Dermis blood vessel endothelial cell (primary cell): ENCODE results near the gene NTF3. TPM values are rescaled to one million over a fixed set of nuclear protein-coding genes. Genes with fewer than 3 reads are reported as not detected.

Source experiments
- DNase-seq: peaks from one replicate; pipeline ENCODE4 v3.0.0; 2010
- total RNA-seq: library from RNA; depleted of rRNA; stranded (reverse); fragments of >200 nt; gene quantifications from 2 replicates; pipeline ENCODE4 v1.2.3, GENCODE V29; 2014

The NTF3 gene
- total RNA-seq = 0.34 TPM in 1 of 2 replicates, not detected in the other

DNA sequence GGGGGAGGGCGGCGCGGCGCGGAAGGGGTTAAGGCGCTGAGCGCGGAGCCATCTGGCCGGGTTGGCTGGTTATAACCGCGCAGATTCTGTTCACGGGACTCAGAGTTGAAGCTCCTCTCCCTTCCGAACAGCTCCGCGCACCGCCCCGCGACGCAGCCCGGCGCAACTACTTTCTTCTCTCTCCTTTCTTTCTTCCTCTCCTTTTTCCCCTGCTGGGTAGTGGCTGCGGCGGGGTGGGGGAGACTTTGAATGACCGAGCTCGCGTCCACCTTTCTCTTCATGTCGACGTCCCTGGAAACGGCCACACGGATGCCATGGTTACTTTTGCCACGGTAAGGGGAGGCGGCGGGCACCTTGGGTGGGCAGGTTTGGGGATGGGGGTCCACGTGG is at the start of gene NTF3:
Gene NTF3, plus strand, starts transcription at position 98 of the 390 bp plus-strand sequence. Its CDS starts 217 bp downstream, at position 315.
- peak; percentile 33 for DNase-seq

- no peak for DNase-seq
Measured at GRCh38 chr12:5384015-5384414, 47.9 kb upstream of the NTF3 start.

- DNase-seq = no peak
Measured at GRCh38 chr12:5388581-5389535, 43.0 kb upstream of the NTF3 start.

DNA sequence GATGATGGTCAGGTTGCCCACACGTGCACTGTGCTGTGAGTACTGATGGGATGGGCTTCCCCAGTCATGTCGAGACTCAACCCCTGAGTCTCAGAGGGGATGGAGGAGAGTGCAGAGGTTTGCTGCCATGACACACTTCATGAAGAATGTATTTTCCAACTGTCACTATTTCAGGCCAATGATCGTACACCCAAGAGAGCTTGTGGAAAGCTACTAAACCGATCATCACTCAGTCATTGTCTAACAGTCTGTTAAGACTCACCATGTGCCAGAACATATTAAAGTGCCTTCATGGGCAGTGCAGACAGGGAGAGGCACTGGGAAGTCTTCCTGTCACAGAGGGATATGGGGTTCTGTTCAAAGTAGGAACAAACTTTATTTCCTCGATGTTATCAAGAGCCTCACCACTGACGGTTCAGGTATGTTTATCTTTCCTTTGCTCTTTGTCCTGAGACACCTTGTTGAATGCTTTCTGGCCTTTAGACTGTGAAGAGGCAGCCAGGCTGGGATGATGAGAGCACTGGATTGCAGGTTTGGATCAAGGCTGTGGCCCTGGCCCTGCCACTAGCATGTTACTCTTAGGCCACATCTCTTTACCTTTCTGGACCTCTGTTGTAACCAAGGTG is 41.6 kb upstream of the NTF3 start:
- DNase-seq = no peak

DNA sequence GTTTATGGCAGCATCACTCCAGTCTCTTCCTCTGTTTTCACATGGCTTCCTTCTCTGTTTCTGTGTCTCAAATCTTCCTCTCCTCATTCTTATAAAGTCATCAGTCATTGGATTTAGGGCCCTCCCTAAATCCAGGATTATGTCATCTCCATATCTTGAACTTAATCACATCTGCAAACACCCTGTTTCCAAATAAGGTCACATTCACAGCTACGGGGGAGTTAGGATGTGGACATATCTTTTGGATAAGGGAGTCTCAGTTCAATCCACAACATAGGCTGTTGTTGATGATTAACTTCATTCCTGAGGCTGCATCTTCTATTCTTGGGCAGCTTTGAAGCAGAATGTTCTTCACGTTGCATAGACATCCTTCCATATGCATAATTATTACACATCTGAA is 40.3 kb upstream of the NTF3 start:
- DNase-seq = no peak

DNA sequence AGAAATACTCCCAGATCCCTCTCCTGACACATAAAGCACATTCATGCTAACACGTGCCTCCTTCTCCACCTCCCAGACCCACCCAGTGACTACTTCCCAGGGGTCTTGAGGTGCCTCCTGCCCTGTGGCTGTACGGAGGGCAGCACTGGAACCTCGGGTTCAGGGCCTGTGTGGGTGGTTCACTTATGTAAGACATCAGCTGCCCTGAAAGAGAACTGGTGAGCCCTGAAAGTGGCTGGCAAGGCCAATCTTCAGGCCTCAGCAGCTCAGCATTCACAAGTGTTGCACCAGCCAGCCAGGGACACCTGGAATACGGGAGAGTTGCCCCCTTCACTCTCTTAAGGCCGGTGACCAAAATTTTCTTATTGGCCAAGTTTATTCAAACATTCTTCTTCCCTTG is 38.9 kb upstream of the NTF3 start:
- no peak for DNase-seq

GRCh38 chr12:5395443-5396271 is 36.3 kb upstream of the NTF3 start:
- DNase-seq = no peak

- DNase-seq = no peak
Measured at GRCh38 chr12:5396541-5396940, 35.4 kb upstream of the NTF3 start.

GRCh38 chr12:5399266-5399665 is 32.6 kb upstream of the NTF3 start:
- no peak for DNase-seq

DNA sequence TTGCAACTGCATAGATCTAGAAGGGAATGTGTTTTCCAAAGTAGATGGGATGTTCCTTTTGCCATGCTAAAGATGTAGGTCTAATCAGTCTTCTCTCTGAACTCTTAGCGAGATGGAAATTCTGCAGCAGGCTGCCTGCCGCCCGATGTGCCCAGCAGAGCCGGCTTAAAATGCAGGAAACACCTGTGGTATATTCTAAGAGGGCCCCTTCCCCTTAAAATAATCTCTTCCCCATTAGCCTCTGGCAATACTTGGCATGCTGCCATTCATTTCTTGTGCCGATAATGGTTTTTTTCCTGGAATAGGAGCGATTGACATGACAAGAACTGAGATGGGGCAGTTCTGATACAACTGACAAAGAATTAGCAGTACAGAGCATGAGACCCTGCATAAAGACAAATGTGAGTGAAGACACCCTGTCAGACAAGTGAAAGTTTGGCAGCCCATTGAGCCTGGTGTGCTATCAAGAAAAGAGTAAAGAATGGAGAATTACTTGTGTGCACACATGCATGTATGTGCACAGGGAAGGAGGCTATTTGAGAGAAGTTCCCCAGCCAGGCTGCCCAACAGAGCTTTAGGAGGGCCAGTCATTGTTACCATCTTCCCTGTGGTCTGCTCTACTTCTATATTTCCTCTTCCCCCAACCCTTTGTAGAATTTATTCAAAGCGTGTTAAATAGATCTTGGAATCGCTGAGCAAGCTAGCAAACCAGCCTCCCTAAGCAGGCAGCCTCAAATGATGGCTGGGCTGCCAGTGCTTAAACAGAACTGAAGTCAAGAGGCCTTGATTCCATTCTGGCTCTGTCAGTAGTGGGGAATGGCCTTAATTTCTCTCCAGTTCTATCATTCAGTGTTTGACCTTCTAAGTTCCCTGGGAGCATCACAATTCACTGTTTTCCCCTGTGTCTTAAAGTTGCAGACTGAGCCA is 29.6 kb upstream of the NTF3 start:
- peak; percentile 9 for DNase-seq

GRCh38 chr12:5403411-5403810 is 28.5 kb upstream of the NTF3 start:
- no peak for DNase-seq

DNA sequence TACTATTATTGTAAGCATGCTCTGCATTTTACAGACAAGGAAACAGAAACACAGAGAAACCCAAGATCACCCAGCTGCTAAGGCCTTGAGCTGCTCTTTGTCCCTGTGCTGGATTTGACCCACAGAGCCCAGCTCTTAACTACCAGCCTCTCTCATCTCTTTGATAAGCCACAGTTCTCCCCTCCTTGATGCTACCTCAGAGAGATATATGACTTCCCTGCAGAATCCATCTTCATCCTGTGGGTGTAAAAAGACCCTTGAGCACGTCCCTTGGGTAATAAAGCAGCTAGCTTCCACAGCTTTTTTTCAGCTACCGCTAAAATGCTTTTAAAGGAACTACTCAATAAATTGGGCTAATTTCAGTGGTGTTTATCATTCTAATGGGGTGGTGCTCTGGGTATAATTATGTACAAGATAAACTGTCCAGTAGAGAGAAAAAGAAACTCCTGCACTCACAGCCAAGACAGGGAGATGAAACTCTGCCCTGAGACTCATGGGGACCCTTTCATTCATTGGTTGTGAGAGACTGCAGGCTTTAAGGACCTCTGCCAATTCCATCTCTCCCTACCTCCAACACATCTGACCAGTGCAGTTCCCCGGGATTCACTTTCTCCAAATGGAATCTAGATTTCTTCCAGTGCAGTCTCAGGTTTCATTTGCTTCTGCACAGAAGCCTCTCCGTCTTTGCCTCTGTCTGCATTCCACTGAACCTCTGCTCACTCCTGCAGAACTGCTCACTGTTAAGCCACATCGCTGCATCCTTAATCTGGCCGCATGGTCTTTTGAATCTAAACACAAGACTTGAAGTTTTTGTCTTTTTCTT is 24.7 kb upstream of the NTF3 start:
- DNase-seq = no peak

DNA sequence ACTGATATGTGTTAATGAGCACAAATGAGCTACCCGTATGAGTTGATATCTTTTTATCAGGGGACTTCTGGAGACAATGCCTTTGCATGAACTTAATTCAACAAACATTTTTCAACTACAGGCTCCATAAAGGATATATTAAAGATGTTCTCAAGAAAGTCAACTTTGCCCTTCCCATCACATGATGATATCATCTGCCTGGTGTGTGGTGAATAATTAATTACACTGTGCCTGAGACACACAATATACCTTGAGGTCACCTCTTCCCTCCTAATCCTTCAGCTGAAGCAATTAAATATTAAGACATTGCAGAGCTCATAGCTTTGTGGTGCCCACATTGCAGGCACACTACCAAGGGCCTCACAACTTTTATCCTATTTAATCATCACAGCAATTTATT is 22.3 kb upstream of the NTF3 start:
- DNase-seq = no peak

GRCh38 chr12:5416571-5416970 is 15.3 kb upstream of the NTF3 start:
- DNase-seq = no peak

- no peak for DNase-seq
Measured at GRCh38 chr12:5417500-5417899, 14.4 kb upstream of the NTF3 start.

- DNase-seq = peak; percentile 65
Measured at GRCh38 chr12:5428332-5429221, 3.3 kb upstream of the NTF3 start.

GRCh38 chr12:5429741-5430557 is 2.0 kb upstream of the NTF3 start:
- DNase-seq = no peak

DNA sequence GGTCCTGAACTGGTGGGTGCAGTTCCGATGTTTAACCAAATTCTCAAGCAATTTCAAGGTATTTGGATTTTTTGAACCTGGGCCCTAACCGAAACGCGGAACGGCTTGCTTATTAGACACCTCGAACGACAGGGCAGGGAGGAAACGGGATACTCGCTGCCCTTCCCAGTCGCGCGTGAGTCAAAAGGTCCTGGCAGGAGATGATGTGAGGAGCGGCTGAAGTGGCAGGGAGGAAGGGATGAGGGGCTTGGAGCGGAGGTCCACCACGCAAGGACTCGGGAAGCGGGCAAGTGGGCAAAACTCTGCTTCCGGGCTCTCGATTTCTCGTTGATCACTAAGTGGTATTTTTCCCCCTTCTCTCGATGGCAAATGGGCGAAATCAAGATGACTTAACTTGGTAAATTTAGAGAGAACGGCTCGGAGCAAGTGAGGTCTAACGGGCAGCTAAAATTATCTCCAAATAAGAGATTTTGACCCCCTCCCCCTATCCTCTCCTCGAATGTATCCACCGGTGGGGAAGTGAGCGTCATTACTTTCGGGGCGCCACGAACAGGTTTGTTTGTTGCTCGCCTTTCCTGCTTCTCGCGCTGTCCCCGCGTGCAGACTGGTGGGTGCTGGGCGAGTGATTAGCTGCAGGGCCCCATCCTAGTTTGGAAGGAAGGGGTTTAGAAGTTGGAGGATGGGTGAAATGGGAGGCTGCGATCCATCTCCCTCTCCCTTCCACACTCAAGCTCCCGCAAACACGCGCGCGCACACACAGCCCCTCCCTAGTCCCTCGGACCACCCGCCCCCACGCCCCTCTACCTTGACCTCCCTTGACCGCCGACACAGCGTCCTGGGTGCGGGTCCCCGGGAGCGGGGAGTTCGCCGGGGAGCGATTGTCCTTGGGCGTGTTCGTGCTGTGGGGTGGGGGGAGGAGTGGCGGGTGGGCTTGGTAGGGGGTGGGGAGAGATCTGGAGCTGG is 986 bp upstream of the NTF3 start:
- no peak for DNase-seq
